ENCODE measurements around the gene GINS1. TPM values are rescaled to one million over a fixed set of nuclear protein-coding genes. Genes with fewer than 3 reads are reported as not detected.

Gene GINS1
- total RNA-seq, 2 experiments from 2014 or later = 34.9 to 35.9 TPM

DNA sequence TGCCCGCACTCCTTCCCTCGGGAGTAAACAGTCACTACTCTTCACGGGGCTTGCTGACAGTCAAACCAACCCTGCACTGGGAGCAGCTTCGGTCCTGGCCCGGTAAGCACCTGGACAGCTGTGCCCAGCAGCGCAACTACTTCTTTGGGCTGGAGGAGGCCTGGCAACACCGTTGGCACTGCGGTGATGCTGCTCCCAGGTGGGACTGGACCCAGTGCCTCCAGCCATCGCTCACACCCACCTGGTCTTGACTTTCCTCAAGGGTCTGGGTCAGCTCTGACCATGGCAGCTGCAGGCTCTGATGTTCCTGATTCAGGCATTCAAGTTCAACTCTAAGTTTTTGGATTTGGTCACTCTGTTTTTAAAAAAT, 53.8 kb downstream of the GINS1 start:
- intact Hi-C loops (cut with micrococcal nuclease) = loop anchor here (10.0 kb wide), 1 partner anchor 64 kb away; no protein-coding TSS in a partner anchor
- ChIA-PET POLR2A (no interaction called here), CTCF (interaction anchor here (1.7 kb wide), 1 partner anchor 9 kb away, joined by 5 read pairs; no protein-coding TSS in a partner anchor)
- Mint-ChIP-seq H3K9me3 (no peaks in the 10 kb centered on the region), H3K4me3 (no peak overlapping the region), H3K4me1 (ENCODE audit: low read depth) (no peaks in the 10 kb centered on the region), H3K27me3 (no peaks in the 10 kb centered on the region), H3K27ac (no peak overlapping the region), H3K36me3 (ENCODE audit: low read depth) (no peaks in the 10 kb centered on the region)
- TF ChIP-seq CTCF (IDR thresholded peaks at IDR 0.05) = no peak
- DNase-seq = no peak
- ATAC-seq = no peak

DNA sequence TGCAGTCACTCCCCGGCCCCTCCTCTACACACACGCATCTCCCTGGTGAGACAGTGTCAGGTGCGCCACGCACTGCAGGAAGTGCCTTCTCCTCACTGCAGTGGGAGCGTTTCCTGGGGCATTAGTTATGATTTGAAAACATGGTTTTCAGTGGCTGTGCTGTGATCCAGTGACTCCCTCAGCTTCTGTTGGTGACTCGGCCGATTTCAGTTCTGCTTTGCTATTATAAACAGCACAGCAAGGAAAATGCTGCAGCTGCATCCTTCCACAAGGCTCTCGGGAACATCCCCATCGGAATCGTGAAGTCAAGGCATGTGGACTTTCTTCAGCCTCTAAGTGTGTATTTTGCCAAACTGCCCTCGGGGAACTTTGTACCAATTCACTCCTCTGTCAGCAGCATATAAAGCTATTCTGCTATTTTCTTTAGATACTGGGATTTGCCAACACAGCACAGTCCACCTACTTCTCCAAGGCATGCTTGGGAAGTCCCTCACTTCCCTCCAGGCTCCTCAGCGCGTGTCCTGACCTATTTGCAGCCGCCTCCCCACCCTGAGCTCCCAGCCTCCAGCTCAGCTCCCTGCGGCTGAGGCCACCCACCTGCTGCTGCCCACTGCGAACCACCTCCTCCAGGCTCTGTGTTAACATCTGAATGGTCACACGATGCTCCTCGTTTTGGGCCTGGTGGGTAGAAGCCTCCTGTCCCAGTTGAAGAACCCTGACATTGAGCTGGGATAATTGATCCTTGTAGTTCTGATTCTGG, 54.5 kb downstream of the GINS1 start:
- DNase-seq (no peak), ATAC-seq (no peak)
- ChIA-PET POLR2A (no interaction called here), CTCF (interaction anchor here (1.7 kb wide), 1 partner anchor 9 kb away, joined by 5 read pairs; no protein-coding TSS in a partner anchor)
- no peak overlapping the region for H3K27ac Mint-ChIP-seq
- H3K4me1 Mint-ChIP-seq (ENCODE audit: low read depth) = no peaks in the 10 kb centered on the region
- no peak for TF ChIP-seq CTCF (IDR thresholded peaks at IDR 0.05)
- H3K9me3 Mint-ChIP-seq = no peaks in the 10 kb centered on the region
- no peak overlapping the region for H3K4me3 Mint-ChIP-seq
- no peaks in the 10 kb centered on the region for H3K27me3 Mint-ChIP-seq
- intact Hi-C loops (cut with micrococcal nuclease) = loop anchor here (10.0 kb wide), 1 partner anchor 63 kb away; no protein-coding TSS in a partner anchor
- no peaks in the 10 kb centered on the region for H3K36me3 Mint-ChIP-seq (ENCODE audit: low read depth)

GRCh38 chr20:25464501-25465242, 57.2 kb downstream of the GINS1 start:
- H3K27me3 Mint-ChIP-seq = no peaks in the 10 kb centered on the region
- ATAC-seq (no peak), DNase-seq (no peak)
- H3K9me3 Mint-ChIP-seq = no peaks in the 10 kb centered on the region
- H3K4me1 Mint-ChIP-seq (ENCODE audit: low read depth) = no peaks in the 10 kb centered on the region
- H3K4me3 Mint-ChIP-seq = no peak overlapping the region
- TF ChIP-seq CTCF (IDR thresholded peaks at IDR 0.05) = no peak
- H3K27ac Mint-ChIP-seq = no peak overlapping the region
- ChIA-PET POLR2A (no interaction called here), CTCF (no interaction called here)
- no peaks in the 10 kb centered on the region for H3K36me3 Mint-ChIP-seq (ENCODE audit: low read depth)
- intact Hi-C loops (cut with micrococcal nuclease) = loop anchor here (10.0 kb wide), 1 partner anchor 60 kb away; no protein-coding TSS in a partner anchor

GRCh38 chr20:25465243-25466135, 58.0 kb downstream of the GINS1 start:
- Mint-ChIP-seq H3K4me3 (no peak overlapping the region), H3K27ac (no peak overlapping the region), H3K36me3 (ENCODE audit: low read depth) (no peaks in the 10 kb centered on the region), H3K4me1 (ENCODE audit: low read depth) (peaks cover 5% of the 10 kb centered on the region), H3K27me3 (no peaks in the 10 kb centered on the region), H3K9me3 (no peaks in the 10 kb centered on the region)
- TF ChIP-seq CTCF (IDR thresholded peaks at IDR 0.05) = no peak
- no peak for ATAC-seq
- POLR2A ChIA-PET = no interaction called here
- DNase-seq = no peak
- CTCF ChIA-PET = no interaction called here
- intact Hi-C loops (cut with micrococcal nuclease) = loop anchor here (10.0 kb wide), 1 partner anchor 59 kb away; no protein-coding TSS in a partner anchor
